PFSK-1 (cell line): ENCODE data around the gene SAE1.

ENCODE experiments used
- FOXP2 ChIP-seq: optimal IDR thresholded peaks from 2 replicates; pipeline ENCODE3; 2011; ENCODE audit warnings: borderline replicate concordance, control low read depth, inconsistent platforms; ENCODE audit not compliant: insufficient read depth; ENCODE audit errors: extremely low read length, extremely low read depth
- POLR2AphosphoS5 ChIP-seq: IDR thresholded peaks from 2 replicates; pipeline ENCODE4 v1.6.1; 2012; ENCODE audit warnings: low read depth, mild to moderate bottlenecking, control low read depth, low read length, moderate library complexity
- REST ChIP-seq, 2 experiments: IDR thresholded peaks; 2 replicates each; pipeline versions ENCODE4 v1.6.1 to v1.8.0; 2011 to 2012; ENCODE audit warnings: low read depth in 2 of 2, low read length in 2 of 2, control low read depth in 1 of 2, inconsistent platforms in 1 of 2, mild to moderate bottlenecking in 1 of 2, moderate library complexity in 1 of 2; ENCODE audit not compliant: insufficient read depth in 1 of 2
- SIN3A ChIP-seq: IDR thresholded peaks from 2 replicates; pipeline ENCODE4 v1.6.1; 2012; ENCODE audit warnings: mild to moderate bottlenecking, low read length, moderate library complexity, borderline replicate concordance; ENCODE audit not compliant: insufficient read depth
- TAF1 ChIP-seq: IDR thresholded peaks from 2 replicates; pipeline ENCODE4 v1.6.1; 2012; ENCODE audit warnings: low read length, control low read depth, borderline replicate concordance; ENCODE audit not compliant: insufficient read depth

Gene SAE1

GRCh38 chr19:47109541-47110375 lies 20.9 kb upstream of the SAE1 start:
- TF ChIP-seq TAF1 (peak; percentile 55; the same call in 1 of the 2 replicates), SIN3A (0 out of 2 replicates have a peak, but pooled peaks have one; percentile 22), POLR2AphosphoS5 (no peak; the same call in 1 of the 2 replicates), FOXP2 (peak; percentile 44), REST (IDR thresholded peaks at IDR 0.05; ENCODE audit: insufficient read depth in 1 of 2, low read depth in 2 of 2, low read length in 2 of 2) (0 out of 4 replicates have a peak, but pooled peaks of 1 of the 2 experiments have one; percentile 17)

GRCh38 chr19:47110521-47111005 lies 20.1 kb upstream of the SAE1 start:
- no peak for TF ChIP-seq TAF1
- no peak for TF ChIP-seq REST (IDR thresholded peaks at IDR 0.05; ENCODE audit: insufficient read depth in 1 of 2, low read depth in 2 of 2, low read length in 2 of 2)
- TF ChIP-seq POLR2AphosphoS5 = peak; percentile 45; the same call in 1 of the 2 replicates
- TF ChIP-seq SIN3A = peak; percentile 50; the same call in 1 of the 2 replicates
- no peak for TF ChIP-seq FOXP2

GRCh38 chr19:47111006-47111621 lies 19.5 kb upstream of the SAE1 start:
- TF ChIP-seq REST (IDR thresholded peaks at IDR 0.05; ENCODE audit: insufficient read depth in 1 of 2, low read depth in 2 of 2, low read length in 2 of 2) (no peak), SIN3A (no peak), FOXP2 (no peak), TAF1 (no peak), POLR2AphosphoS5 (0 out of 2 replicates have a peak, but pooled peaks have one; percentile 17)

- TF ChIP-seq POLR2AphosphoS5 (no peak), FOXP2 (peak; percentile 9)
These were observed 18.9 kb upstream of the SAE1 start for GRCh38 chr19:47111682-47112165.

GRCh38 chr19:47112166-47112996 lies 18.3 kb upstream of the SAE1 start:
- peak; percentile 86 for TF ChIP-seq POLR2AphosphoS5
- TF ChIP-seq TAF1 = peak; percentile 91
- peak; percentile 5 for TF ChIP-seq FOXP2
- TF ChIP-seq SIN3A = no peak; the same call in 1 of the 2 replicates
- peak in 1 of 2 experiments; percentile 53; a peak in 2 of 4 replicates for TF ChIP-seq REST (IDR thresholded peaks at IDR 0.05; ENCODE audit: insufficient read depth in 1 of 2, low read depth in 2 of 2, low read length in 2 of 2)
